SW 1271 (cell line): Measurements from ENCODE around the gene GALNS.

Source experiments
- DNase-seq, 2 experiments: peaks; one replicate each; lab custom pipeline; 2025; lab: John Stamatoyannopoulos, UW

GALNS gene

GRCh38 chr16:88856122-88856827 lies 472 bp downstream of the GALNS start:
- DNase-seq, result no peak

- no peak for DNase-seq
These were observed 1.0 kb downstream of the GALNS start for GRCh38 chr16:88855736-88856121.

GRCh38 chr16:88855176-88855575 lies 1.6 kb downstream of the GALNS start:
- DNase-seq, result no peak

- DNase-seq, result no peak
These were observed 2.2 kb downstream of the GALNS start for GRCh38 chr16:88854306-88855111.

GRCh38 chr16:88853325-88853941 lies 3.3 kb downstream of the GALNS start:
- no peak for DNase-seq

GRCh38 chr16:88851616-88852015 lies 5.1 kb downstream of the GALNS start:
- DNase-seq, result no peak

GRCh38 chr16:88850531-88851199 lies 6.1 kb downstream of the GALNS start:
- no peak for DNase-seq

- no peak for DNase-seq
These were observed 8.2 kb downstream of the GALNS start for GRCh38 chr16:88848557-88848956.

- no peak for DNase-seq
These were observed 9.1 kb downstream of the GALNS start for GRCh38 chr16:88847654-88848053.

- DNase-seq, result no peak
These were observed 10.7 kb downstream of the GALNS start for GRCh38 chr16:88846088-88846487.

GRCh38 chr16:88844419-88845036 lies 12.2 kb downstream of the GALNS start:
- DNase-seq, result no peak

- DNase-seq, result no peak
These were observed 13.5 kb downstream of the GALNS start for GRCh38 chr16:88843256-88843655.

GRCh38 chr16:88842806-88843205 lies 13.9 kb downstream of the GALNS start:
- DNase-seq, result no peak

GRCh38 chr16:88842308-88842756 lies 14.4 kb downstream of the GALNS start:
- DNase-seq, result no peak

- DNase-seq, result no peak
These were observed 15.0 kb downstream of the GALNS start for GRCh38 chr16:88841521-88842307.

GRCh38 chr16:88840600-88841215 lies 16.0 kb downstream of the GALNS start:
- no peak for DNase-seq

- DNase-seq, result no peak
These were observed 16.8 kb downstream of the GALNS start for GRCh38 chr16:88839745-88840599.

GRCh38 chr16:88839026-88839529 lies 17.7 kb downstream of the GALNS start:
- no peak for DNase-seq

- no peak for DNase-seq
These were observed 18.2 kb downstream of the GALNS start for GRCh38 chr16:88838566-88838965.
